ENCODE data around the gene GNG8.

The GNG8 gene

GRCh38 chr19:46600384-46601317 lies 35.4 kb downstream of the GNG8 start:
- DNase-seq = peak; percentile 61

GRCh38 chr19:46599716-46600373 lies 36.2 kb downstream of the GNG8 start:
- DNase-seq = no peak

DNA sequence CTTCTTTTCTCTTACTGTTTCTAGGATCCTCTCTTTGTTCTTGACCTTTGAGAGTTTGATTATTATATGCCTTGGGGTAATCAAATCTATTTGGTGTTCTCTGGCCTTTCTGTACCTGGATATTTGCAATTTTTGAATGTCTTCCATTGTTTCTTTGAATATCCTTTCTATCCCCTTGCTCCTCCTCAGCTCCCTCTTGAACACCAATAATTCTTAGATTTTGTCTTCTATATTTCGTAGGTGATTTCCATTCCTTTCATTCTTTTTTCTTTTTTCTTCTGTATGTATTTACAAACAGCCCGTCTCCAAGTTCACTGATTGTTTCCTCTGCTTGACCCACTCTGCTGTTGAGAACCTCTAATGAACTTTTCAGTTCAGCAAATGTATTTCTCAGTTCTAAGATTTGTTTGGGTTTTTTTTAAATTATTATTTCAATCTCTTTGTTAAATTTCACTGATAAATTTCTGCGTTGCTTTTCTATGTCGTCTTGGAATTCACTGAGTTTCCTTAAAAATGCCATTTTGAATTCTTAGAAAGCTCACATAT lies 37.6 kb downstream of the GNG8 start:
- no peak for DNase-seq

DNA sequence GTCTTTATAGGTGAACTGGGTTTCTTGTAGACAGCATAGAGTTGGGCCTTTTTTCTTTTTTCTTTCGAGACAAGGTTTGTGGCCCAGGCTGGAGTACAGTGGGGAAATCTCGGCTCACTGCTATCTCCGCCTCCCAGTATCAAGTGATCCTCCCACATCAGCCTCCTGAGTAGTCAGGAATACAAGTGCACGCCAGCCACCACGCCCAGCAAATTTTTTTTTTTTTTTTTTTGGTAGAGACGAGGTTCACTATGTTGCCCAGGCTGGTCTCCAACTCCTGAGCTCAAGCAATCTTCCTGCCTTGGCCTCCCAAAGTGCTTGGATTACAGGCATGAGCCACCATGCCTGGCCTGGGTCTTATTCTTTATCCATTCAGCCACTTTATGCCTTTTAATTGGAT lies 40.0 kb downstream of the GNG8 start:
- no peak for DNase-seq

GRCh38 chr19:46591870-46592269 lies 44.1 kb downstream of the GNG8 start:
- no peak for DNase-seq

DNA sequence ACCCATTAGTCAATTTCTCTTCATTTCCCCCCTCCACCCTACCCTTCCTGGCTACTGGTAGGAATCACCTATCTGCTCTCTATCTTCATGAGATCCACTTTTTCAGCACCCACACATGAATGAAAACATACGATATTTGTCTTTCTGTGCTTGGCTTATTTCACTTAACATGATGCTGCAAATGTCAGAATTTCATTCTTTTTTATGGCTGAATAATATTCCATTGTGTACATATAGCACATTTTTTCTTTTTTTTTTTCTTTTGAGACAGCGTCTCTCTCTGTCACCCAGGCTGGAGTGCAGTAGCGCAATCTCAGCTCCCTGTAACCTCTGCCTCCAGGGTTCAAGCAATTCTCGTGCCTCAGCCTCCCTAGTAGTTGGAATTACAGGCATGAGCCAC lies 44.7 kb downstream of the GNG8 start:
- no peak for DNase-seq

- no peak for DNase-seq
These were observed 48.1 kb downstream of the GNG8 start for GRCh38 chr19:46587861-46588260.

GRCh38 chr19:46586294-46586693 lies 49.7 kb downstream of the GNG8 start:
- no peak for DNase-seq

DNA sequence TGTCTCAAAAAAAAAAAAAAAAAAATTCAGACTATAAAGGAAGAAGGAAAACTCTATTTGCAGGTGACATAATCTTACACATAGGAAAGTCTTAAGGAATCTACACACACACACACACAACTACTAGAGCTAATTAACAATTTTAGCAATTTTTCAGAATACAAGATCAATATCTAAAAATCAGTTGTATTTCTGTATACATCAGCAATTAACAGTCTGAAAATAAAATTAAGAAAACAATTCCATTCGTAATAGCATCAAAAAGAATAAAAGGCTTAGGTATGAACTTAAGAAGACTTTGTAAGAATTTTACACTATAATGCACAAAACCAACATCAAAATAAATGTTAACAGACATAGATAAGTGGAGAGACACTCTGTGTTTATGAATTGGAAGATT lies 50.5 kb downstream of the GNG8 start:
- no peak for DNase-seq
